RPMI7951 (cell line): ENCODE data around the gene DNLZ. TPM values are rescaled to one million over a fixed set of nuclear protein-coding genes. Genes with fewer than 3 reads are reported as not detected.

Source experiments
- DNase-seq: peaks from one replicate; pipeline ENCODE4 v3.0.0-alpha.2; 2012; ENCODE audit warnings: low read depth
- total RNA-seq: library from RNA; depleted of rRNA; stranded (reverse); fragments of >200 nt; shearing (Covaris generic); gene quantifications from 2 replicates; pipeline ENCODE4 v1.2.3, GENCODE V29; 2014; rRNA removed

DNLZ gene
- total RNA-seq, 1 experiment from 2014 or later, result 15.3 TPM

DNA sequence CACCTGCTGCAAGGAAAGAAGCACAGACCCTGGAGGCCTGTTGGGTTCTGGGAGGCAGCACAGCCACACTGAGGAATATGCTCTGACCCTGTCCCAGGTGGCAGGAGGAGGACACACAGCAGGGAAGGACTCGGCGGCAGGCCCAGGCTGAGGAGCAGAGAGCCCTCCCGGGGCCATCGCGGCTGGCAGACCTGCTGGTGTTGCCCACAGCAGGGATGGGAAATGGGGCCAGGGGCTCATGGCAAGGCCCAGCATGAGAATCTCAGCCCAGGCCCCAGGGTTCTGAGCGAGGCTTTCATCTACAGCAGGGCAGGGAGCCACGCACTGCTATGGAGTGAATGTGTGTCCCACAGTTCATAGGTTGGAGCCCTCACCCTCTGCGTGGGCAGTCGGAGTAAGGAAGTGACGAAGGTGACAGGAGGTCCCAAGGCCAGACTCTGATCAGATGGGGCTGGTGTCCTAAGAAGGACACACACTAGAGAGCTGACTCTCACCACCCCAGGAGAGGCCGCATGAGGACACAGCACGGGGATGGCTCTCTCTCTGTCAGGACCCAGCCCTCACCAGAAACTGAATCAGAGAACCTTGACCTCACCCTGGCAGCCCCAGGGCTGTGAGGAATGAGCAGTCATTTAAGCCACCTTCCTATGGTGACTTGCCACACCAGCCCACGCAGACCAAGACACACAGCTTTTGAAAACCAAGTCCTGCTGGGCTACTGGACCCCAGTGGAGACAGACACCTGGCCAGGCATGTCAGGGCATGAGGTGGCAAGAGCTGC, 46.5 kb downstream of the DNLZ start:
- DNase-seq, result no peak

GRCh38 chr9:136316271-136316751, 47.2 kb downstream of the DNLZ start:
- no peak for DNase-seq

- no peak for DNase-seq
Observed at GRCh38 chr9:136314944-136315343, 48.6 kb downstream of the DNLZ start.

DNA sequence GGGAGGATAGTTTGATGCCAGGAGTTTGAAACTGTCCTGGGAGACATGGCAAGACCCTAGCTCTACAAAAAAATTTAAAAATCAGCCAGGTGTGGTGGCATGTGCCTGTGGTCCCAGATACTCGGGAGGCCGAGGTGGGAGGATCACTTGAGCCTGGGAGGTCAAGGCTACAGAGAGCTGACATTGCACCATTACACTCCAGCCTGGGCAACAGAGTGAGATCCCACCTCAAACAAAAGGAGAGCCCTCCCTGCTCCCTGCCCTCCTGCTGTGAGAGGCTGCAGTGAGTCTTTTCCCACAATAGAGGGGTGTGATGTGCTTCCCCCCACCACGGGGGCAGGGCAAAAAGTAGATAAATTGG, 49.5 kb downstream of the DNLZ start:
- DNase-seq, result no peak

GRCh38 chr9:136313111-136314055, 50.2 kb downstream of the DNLZ start:
- no peak for DNase-seq

- DNase-seq, result peak; percentile 33
Observed at GRCh38 chr9:136312436-136312835, 51.1 kb downstream of the DNLZ start.

- no peak for DNase-seq
Observed at GRCh38 chr9:136312009-136312375, 51.6 kb downstream of the DNLZ start.

- no peak for DNase-seq
Observed at GRCh38 chr9:136311051-136312008, 52.2 kb downstream of the DNLZ start.

- DNase-seq, result no peak
Observed at GRCh38 chr9:136310273-136311030, 53.1 kb downstream of the DNLZ start.

DNA sequence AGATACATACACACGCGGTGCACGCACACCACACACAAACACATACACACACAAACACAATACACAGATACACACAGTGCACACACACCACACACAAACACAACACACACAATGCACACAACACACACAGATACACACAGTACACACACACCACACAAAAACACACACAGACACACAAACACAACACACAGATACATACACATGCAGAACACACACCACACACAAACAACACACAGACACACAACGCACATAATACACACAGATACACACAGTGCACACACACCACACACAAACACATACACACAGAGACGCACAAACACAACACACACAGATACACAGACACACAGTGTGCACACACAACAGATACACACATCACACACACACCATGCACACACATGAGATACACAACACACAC, 53.7 kb downstream of the DNLZ start:
- no peak for DNase-seq

Other genes with a start within 250 kb of the DNLZ start
- 12.1 and 15.0 TPM in 2 replicates for gene TMEM250, start 244.9 kb downstream of the DNLZ start, total RNA-seq
- not detected in 2 replicates for gene LHX3, start 158.6 kb downstream of the DNLZ start, total RNA-seq
- 9.1 and 9.9 TPM in 2 replicates for gene QSOX2, start 117.9 kb downstream of the DNLZ start, total RNA-seq
- gene CCDC187, start 59.6 kb downstream of the DNLZ start, total RNA-seq, result not detected in 2 replicates
- gene GPSM1, start 36.2 kb downstream of the DNLZ start, total RNA-seq, result 6.3 and 6.6 TPM in 2 replicates
- gene CARD9, start 9.9 kb upstream of the DNLZ start, total RNA-seq, result 0.68 TPM in 1 of 2 replicates, not detected in the other
- gene SNAPC4, start 36.4 kb upstream of the DNLZ start, total RNA-seq, result 4.6 and 4.9 TPM in 2 replicates
- 20.9 and 32.3 TPM in 2 replicates for gene ENTR1, start 46.9 kb upstream of the DNLZ start, total RNA-seq
- gene PMPCA, start 46.9 kb upstream of the DNLZ start, total RNA-seq, result 23.6 and 29.9 TPM in 2 replicates
- gene INPP5E, start 76.1 kb upstream of the DNLZ start, total RNA-seq, result 3.4 and 3.8 TPM in 2 replicates
- gene SEC16A, start 119.3 kb upstream of the DNLZ start, total RNA-seq, result 14.5 and 14.8 TPM in 2 replicates
- 1.8 and 2.0 TPM in 2 replicates for gene NOTCH1, start 182.3 kb upstream of the DNLZ start, total RNA-seq